K562 (cell line): Measurements from ENCODE around the gene GLUD1. TPM values are rescaled to one million over a fixed set of nuclear protein-coding genes. Genes with fewer than 3 reads are reported as not detected.
"Not testable (repeated sequence)": the region's sequence is repeated elsewhere in the genome, so short reads cannot be mapped to it uniquely, and the experiment has no call there.

Experiments used
- ATAC-seq: fragments of 200-7000 bp; cut with Tn5 transposase; 3 replicates; pipeline ENCODE4 v1.9.1; 2020; ENCODE audit warnings: moderate library complexity
- BruUV-seq: library from RNA; stranded (reverse); fragments of 400-500 nt; replicated peaks from 2 replicates; lab custom pipeline; 2021; lab: Mats Ljungman, UMichigan
- CTCF ChIA-PET: fragments of 300-600 bp; formaldehyde crosslinking; extraction: SDS; loops from one replicate; lab custom pipeline; 2021; ENCODE audit warnings: low intra/inter-chr PET ratio; lab: Yijun Ruan, JAX
- POLR2A ChIA-PET: fragments of 300-600, 350-650 bp; sonication (Branson Sonifier 250); formaldehyde crosslinking; extraction: SDS; loops from one replicate; lab custom pipeline; 2021; ENCODE audit warnings: antibody characterized with exemption, inconsistent platforms; lab: Yijun Ruan, JAX
- DNase-seq, 4 experiments: peaks; one replicate each; pipeline versions ENCODE4 v3.0.0 to v3.0.0-alpha.2; 2011 to 2018; ENCODE audit warnings: low spot score in 3 of 4, mixed read lengths in 3 of 4; ENCODE audit errors: extremely low read depth in 1 of 4
- FAIRE-seq: peaks from 2 replicates; lab custom pipeline; 2011; peaks lifted over from hg19 to GRCh38; lab: Jason Lieb, UNC
- H2AFZ ChIP-seq: 2 replicates; pipeline ENCODE4 v1.6.0; 2011; ENCODE audit warnings: low read depth, low read length, control low read depth, inconsistent platforms
- H3K27ac ChIP-seq: fragments of 200-600 bp; 3 replicates; pipeline ENCODE4 v1.8.0; 2011; ENCODE audit warnings: low read depth, mild to moderate bottlenecking, control low read depth, inconsistent platforms, low read length, moderate library complexity, mixed read lengths; ENCODE audit errors: extremely low read depth
- H3K27me3 ChIP-seq, 2 experiments: fragments of 300-600 bp in 1 of 2; 2 replicates in 1 of 2; 3 replicates in 1 of 2; pipeline versions ENCODE4 v1.6.0 to v1.8.0; 2011; ENCODE audit warnings: inconsistent platforms in 2 of 2, low read length in 2 of 2, mild to moderate bottlenecking in 1 of 2, mixed read lengths in 1 of 2, moderate library complexity in 1 of 2; ENCODE audit not compliant: control insufficient read depth in 2 of 2, insufficient read depth in 2 of 2
- H3K36me3 ChIP-seq: fragments of 300-600 bp; 3 replicates; pipeline ENCODE4 v1.8.0; 2011; ENCODE audit warnings: mild to moderate bottlenecking, low read length, inconsistent platforms; ENCODE audit not compliant: control insufficient read depth, insufficient read depth
- H3K4me1 ChIP-seq, 2 experiments: fragments of 200-600 bp in 1 of 2; replicated peaks in 1 of 2; 2 replicates in 1 of 2; 3 replicates in 1 of 2; pipeline versions ENCODE4 v1.5.1 to v1.8.0; 2011; ENCODE audit warnings: inconsistent platforms in 2 of 2, low read length in 2 of 2, mild to moderate bottlenecking in 1 of 2, mixed read lengths in 1 of 2, moderate library complexity in 1 of 2; ENCODE audit not compliant: control insufficient read depth in 2 of 2, insufficient read depth in 2 of 2
- H3K4me2 ChIP-seq: 2 replicates; pipeline ENCODE4 v1.6.1; 2011; ENCODE audit warnings: low read length, control low read depth, inconsistent platforms, mixed read lengths; ENCODE audit not compliant: insufficient read depth
- H3K4me3 ChIP-seq: fragments of 200-600 bp; sonication (generic), shearing (Covaris generic); 2 replicates; pipeline ENCODE4 v1.5.1; 2016; ENCODE audit warnings: control low read depth, inconsistent platforms
- H3K79me2 ChIP-seq: fragments of 200-600 bp; 3 replicates; pipeline ENCODE4 v1.8.0; 2011; ENCODE audit warnings: low read length, inconsistent platforms; ENCODE audit not compliant: control insufficient read depth, insufficient read depth
- H3K9ac ChIP-seq, 2 experiments: 2 replicates each; pipeline versions ENCODE4 v1.6.0 to v1.6.1; 2011; ENCODE audit warnings: low read depth in 2 of 2, low read length in 2 of 2, control low read depth in 1 of 2, inconsistent platforms in 1 of 2, mild to moderate bottlenecking in 1 of 2, mixed read lengths in 1 of 2; ENCODE audit not compliant: insufficient read depth in 1 of 2
- H3K9me1 ChIP-seq: one replicate; pipeline ENCODE4 v1.6.0; 2011; ENCODE audit warnings: inconsistent platforms, mild to moderate bottlenecking, low read length, moderate library complexity; ENCODE audit not compliant: control insufficient read depth, insufficient read depth
- H3K9me3 ChIP-seq: replicated peaks from 2 replicates; pipeline ENCODE4 v1.5.1; 2011; ENCODE audit warnings: low read depth, low read length, inconsistent platforms; ENCODE audit not compliant: control insufficient read depth, insufficient read depth
- H4K20me1 ChIP-seq: replicated peaks from 2 replicates; pipeline ENCODE4 v1.6.1; 2011; ENCODE audit warnings: low read length, inconsistent platforms, mixed read lengths; ENCODE audit not compliant: control insufficient read depth, insufficient read depth
- NEUROD1 ChIP-seq: fragments of 150-350 bp; IDR thresholded peaks from 2 replicates; pipeline ENCODE4 v1.6.1; 2014; ENCODE audit warnings: borderline replicate concordance, low read length, low read depth; ENCODE audit not compliant: partially characterized antibody
- ZFP1 ChIP-seq: fragments of 450-650 bp; formaldehyde crosslinking; IDR thresholded peaks from 2 replicates; pipeline ENCODE4 v1.4.0; 2020; ENCODE audit warnings: mild to moderate bottlenecking, mixed read lengths
- ZNF445 ChIP-seq: fragments of 250-450 bp; sonication (Bioruptor Pico); IDR thresholded peaks from 2 replicates; pipeline ENCODE4 v1.4.0; 2020; ENCODE audit warnings: low read depth, mild to moderate bottlenecking, moderate library complexity
- ZNF561 ChIP-seq: fragments of 450-650 bp; formaldehyde crosslinking; conservative IDR thresholded peaks from 2 replicates; pipeline ENCODE4 v1.4.0; 2020; ENCODE audit warnings: mild to moderate bottlenecking, moderate library complexity
- WGBS: fragments of 100-300 bp; shearing (Covaris generic); methylation state at CpG from one replicate; pipeline ENCODE4 v1.1.6; 2016; ENCODE audit warnings: low coverage, mixed read lengths; ENCODE audit not compliant: insufficient coverage; ENCODE audit errors: missing lambda C conversion rate; 5-methylcytosine and 5-hydroxymethylcytosine counted together
- in situ Hi-C: fragments of 300-500 bp; cut with MboI; formaldehyde crosslinking; loops from 4 replicates; pipeline ENCODE4 v1.15.0; 2018; ENCODE audit warnings: inconsistent platforms, mixed read lengths
- intact Hi-C: fragments of 100-400 bp; cut with micrococcal nuclease; formaldehyde crosslinking; loops from 2 replicates; pipeline ENCODE4 v1.14.2; 2022
- polyA plus RNA-seq, 8 experiments: library from polyadenylated mRNA; depleted of rRNA in 4 of 8; stranded (reverse) in 5 of 8; unstranded in 3 of 8; fragments of >200 nt; fragmentation: Nextera tagmentation in 2 of 8; fragmentation: Illumina TruSeq in 1 of 8; extraction: Ambion mirVana in 2 of 8; extraction: Trizol in 1 of 8; gene quantifications; 2 replicates each; pipeline versions ENCODE4 v1.2.1 to v1.2.3, GENCODE V29; 2011 to 2014; ENCODE audit warnings: inconsistent platforms in 1 of 8, missing spikeins in 1 of 8
- total RNA-seq, 7 experiments: library from RNA; depleted of rRNA in 6 of 7; stranded (reverse); fragments of >200 nt in 6 of 7; fragmentation: Illumina TruSeq in 2 of 7; extraction: Trizol in 2 of 7; gene quantifications; 2 replicates each; pipeline versions ENCODE4 v1.2.1 to v1.2.3, GENCODE V29; 2011 to 2021; ENCODE audit warnings: low replicate concordance in 1 of 7
- TF ChIP-seq, protein P1 (sequence below): fragments of 250-450 bp; sonication (Bioruptor Pico); IDR thresholded peaks from 2 replicates; pipeline ENCODE4 v1.5.0; 2021; ENCODE audit warnings: mild to moderate bottlenecking, moderate library complexity

The GLUD1 gene
- total and polyA plus RNA-seq, 9 of the 15 experiments (the other 6 are each of a cell fraction or from before 2014, with no cell fraction given), result 21.9 to 92.0 (median 76.3) TPM

DNA sequence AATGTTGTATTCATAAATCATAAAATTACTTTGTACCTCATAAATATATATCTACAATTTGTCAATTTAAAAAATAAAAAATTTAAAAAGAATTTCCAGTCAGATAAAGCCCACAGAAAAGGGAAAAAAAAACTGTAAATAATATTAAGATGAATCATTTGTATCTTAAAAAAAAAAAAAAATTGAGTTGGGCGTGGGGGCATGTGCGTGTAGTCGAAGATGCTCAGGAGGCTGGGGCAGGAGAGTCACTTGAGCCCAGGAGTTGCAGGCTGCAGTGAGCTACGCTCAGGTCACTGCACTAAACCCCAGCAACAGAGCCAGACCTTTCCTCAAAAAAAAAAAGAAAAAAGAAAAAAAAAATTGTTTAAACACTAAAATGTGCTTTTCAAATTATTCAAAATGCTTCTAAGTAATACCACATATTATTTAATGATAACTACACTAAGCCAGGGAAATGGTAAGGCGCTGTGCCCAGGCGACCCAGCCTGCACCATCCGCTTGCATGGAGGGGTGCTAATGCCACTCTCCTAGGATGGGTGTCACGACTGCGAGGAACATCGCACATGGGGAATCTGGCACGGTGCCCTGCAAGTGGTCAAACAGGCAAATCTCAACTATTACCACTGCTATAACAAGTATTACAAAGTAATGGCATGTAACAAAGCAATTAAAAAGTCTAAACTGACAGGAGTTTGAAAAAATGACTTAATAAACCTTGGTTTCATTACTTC, 15.4 kb downstream of the GLUD1 start:
- H3K79me2 ChIP-seq, result peaks cover 18% of the 10 kb centered on the region
- in situ Hi-C loops, result no loop called here
- no peak overlapping the region for H3K4me2 ChIP-seq
- no peak overlapping the region for H3K4me3 ChIP-seq
- POLR2A ChIA-PET, result no interaction called here
- no peaks in the 10 kb centered on the region for H3K9me1 ChIP-seq
- ATAC-seq, result no peak
- no peak overlapping the region for H2AFZ ChIP-seq
- TF ChIP-seq ZFP1 (CRISPR knock-in tag), result no peak
- TF ChIP-seq ZNF561 (CRISPR knock-in tag), result no peak
- TF ChIP-seq, protein P1, sequence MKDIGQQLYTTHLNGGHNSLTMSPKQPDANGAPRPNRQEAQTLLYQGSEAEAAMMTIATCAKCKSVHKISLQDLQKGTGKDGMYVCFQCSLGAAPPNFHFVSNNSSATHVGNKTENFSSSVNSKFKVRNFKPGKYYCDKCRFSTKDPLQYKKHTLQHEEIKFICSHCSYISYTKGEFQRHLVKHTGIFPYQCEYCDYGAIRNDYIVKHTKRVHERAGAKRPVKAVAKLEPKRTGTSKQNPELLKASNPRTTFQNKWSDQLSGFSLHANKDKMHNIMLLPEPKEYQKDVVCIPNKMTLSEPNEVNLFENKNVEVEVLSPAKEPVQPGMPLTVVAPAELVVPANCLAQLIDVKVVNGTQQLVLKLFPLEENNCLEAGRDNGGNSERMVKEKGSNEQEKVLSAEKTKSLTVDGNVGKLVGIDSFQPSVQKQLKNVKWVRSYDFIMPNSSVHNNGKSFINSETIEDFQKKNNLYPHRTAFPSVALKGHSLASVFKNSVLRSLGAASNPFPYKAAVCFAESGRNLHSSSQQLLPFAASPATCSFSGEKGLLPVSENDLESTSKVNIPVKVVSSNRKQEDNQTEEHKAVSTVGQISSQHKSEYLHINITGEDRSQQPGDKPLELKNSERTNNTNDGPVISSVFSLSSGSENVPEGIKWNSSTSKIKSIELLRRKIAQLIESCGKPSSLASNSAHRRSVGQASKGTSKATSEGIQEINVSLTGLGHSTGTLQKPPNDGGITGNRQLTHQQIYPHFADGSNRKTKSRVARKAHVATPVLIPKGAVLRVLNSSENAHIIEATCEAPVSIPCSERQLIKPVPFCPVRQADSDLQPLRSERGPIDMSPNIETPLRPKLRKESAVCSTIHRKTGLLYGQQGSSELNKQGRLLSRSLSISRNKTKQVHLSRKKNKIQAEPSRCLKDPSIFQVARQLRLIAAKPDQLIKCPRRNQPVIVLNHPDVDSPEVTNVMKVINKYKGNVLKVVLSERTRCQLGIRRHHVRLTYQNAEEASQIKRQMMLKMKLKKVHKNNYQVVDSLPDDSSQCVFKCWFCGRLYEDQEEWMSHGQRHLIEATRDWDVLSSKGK (CRISPR knock-in tag), result no peak
- TF ChIP-seq NEUROD1, result no peak
- TF ChIP-seq ZNF445 (CRISPR knock-in tag), result no peak
- no peaks in the 10 kb centered on the region for H3K9me3 ChIP-seq
- CTCF ChIA-PET, result no interaction called here
- no peaks in the 10 kb centered on the region for H4K20me1 ChIP-seq
- no peak overlapping the region for H3K9ac ChIP-seq
- no peaks in the 10 kb centered on the region for H3K27me3 ChIP-seq
- peaks cover 6% of the 10 kb centered on the region; the same call in 1 of the 3 replicates for H3K36me3 ChIP-seq
- BruUV-seq, result no TSS peak
- FAIRE-seq, result no peak
- no peak for DNase-seq
- 96% methylated on average over 8 of the region's 11 CpGs for WGBS
- intact Hi-C loops, result no loop called here
- no peak overlapping the region for H3K27ac ChIP-seq
- H3K4me1 ChIP-seq, result no peaks in the 10 kb centered on the region

DNA sequence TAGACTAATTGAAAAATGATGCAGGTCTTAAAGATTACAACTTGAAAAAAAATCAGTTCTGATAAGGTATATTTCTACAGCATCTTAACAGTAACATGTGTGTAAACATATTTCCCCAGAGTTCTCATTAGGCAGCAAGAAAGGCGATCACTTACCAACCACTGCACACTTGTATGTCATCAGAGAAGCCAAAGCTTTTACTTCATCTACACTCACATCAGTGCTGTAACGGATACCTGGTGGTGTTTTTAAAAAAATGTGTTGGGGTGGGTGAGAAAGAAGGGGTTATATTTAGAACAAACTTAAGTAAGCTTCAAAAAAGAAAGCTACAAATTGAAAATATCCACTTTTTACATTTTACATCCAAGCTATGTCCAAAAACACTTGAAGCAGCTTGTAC, 18.2 kb downstream of the GLUD1 start:
- H2AFZ ChIP-seq, H3K27me3 ChIP-seq, H3K4me3 ChIP-seq, intact Hi-C loops, H3K4me1 ChIP-seq, CTCF ChIA-PET, H3K4me2 ChIP-seq, BruUV-seq, in situ Hi-C loops, DNase-seq, ATAC-seq, H3K27ac ChIP-seq, H3K79me2 ChIP-seq, H3K9me3 ChIP-seq, H3K9ac ChIP-seq, H3K9me1 ChIP-seq, FAIRE-seq, H4K20me1 ChIP-seq: not testable (repeated sequence)
- H3K36me3 ChIP-seq, result peaks cover 26% of the 10 kb centered on the region; the same call in 1 of the 3 replicates
- 95% methylated on average over 2 of the region's 2 CpGs for WGBS
- POLR2A ChIA-PET, result interaction anchor here (0.6 kb wide), 1 partner anchor 73 kb away, joined by 3 read pairs; no protein-coding TSS in a partner anchor
